ENCODE data around the gene RAB17.

Gene RAB17

DNA sequence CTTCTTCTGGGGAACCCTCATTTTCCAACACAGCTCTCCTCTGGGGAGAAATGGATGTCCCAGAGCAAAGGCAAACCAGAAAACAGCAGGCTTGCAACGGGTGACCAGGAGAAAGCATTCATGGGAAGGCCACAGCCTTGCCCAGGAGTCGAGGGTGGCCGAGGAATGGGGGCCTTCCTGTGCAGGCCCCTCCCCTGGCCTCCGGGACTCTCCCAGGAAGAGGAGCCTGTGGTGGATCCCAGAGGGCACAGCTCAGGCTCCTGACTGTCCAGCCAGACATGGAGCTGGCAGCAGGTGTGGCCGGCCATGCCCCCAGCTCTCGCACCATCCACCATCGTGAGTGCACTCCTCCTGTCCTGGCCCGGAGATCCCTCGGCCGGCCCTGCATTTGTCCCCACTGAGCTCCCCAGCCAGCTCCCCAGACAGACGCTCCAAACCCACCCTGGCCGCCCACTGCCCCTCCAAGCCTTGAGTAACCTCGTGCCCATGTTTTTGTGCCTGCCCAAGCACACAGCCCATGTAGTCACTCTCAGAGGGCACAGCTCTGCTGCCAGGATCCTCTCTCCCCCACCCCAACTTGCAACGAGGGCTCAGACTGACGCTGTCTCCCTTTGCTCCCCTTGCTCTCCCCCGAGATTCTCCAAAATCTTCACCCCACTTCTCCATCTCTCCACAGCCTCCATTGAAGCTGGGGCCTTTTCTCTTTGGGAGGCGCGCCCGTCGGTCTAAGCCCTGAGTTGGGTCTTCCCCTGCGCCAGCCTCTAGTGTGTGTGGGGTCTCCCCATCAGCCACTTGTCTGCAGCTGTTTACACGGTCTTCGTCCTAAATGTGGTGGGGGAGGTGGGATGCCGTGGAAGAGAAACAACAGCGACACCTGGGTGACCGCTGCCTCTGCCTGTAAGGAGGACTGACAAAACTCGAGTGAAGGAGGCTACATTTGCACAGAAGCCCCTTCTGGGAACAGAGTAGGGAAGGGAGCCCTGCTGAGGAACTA, 14.4 kb downstream of the RAB17 start:
- no peaks in the 10 kb centered on the region for H3K27me3 ChIP-seq (ENCODE audit: insufficient read depth, low read length, poor library complexity)
- ATAC-seq (ENCODE audit: insufficient read depth, low read depth) (no peak), DNase-seq (no peak)
- H3K36me3 ChIP-seq (ENCODE audit: insufficient read depth, low read length): no peaks in the 10 kb centered on the region
- H4K20me1 ChIP-seq (ENCODE audit: insufficient read depth, low read length): no peaks in the 10 kb centered on the region
- no peaks in the 10 kb centered on the region for H3K4me1 ChIP-seq (ENCODE audit: insufficient read depth, low read length)
- no peaks in the 10 kb centered on the region for H3K79me2 ChIP-seq (ENCODE audit: insufficient read depth, low read length)
- TF ChIP-seq, protein P1, sequence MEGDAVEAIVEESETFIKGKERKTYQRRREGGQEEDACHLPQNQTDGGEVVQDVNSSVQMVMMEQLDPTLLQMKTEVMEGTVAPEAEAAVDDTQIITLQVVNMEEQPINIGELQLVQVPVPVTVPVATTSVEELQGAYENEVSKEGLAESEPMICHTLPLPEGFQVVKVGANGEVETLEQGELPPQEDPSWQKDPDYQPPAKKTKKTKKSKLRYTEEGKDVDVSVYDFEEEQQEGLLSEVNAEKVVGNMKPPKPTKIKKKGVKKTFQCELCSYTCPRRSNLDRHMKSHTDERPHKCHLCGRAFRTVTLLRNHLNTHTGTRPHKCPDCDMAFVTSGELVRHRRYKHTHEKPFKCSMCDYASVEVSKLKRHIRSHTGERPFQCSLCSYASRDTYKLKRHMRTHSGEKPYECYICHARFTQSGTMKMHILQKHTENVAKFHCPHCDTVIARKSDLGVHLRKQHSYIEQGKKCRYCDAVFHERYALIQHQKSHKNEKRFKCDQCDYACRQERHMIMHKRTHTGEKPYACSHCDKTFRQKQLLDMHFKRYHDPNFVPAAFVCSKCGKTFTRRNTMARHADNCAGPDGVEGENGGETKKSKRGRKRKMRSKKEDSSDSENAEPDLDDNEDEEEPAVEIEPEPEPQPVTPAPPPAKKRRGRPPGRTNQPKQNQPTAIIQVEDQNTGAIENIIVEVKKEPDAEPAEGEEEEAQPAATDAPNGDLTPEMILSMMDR (IDR thresholded peaks at IDR 0.05; ENCODE audit: borderline replicate concordance, extremely low read depth, low read length, poor library complexity, severe bottlenecking): no peak
- TF ChIP-seq EZH2 (IDR thresholded peaks at IDR 0.05; ENCODE audit: borderline replicate concordance, low read depth, low read length, severe bottlenecking): no peak
- H3K9ac ChIP-seq (ENCODE audit: low read depth, low read length): no peak overlapping the region
- no peaks in the 10 kb centered on the region for H3K9me3 ChIP-seq (ENCODE audit: insufficient read depth, low read length, severe bottlenecking)
- no peak overlapping the region for H2AFZ ChIP-seq (ENCODE audit: low read depth, low read length)
- no peak overlapping the region for H3K4me3 ChIP-seq (ENCODE audit: low read depth in 1 of 2, low read length in 2 of 2)
- no peak overlapping the region for H3K27ac ChIP-seq (ENCODE audit: low read length)
- no peak overlapping the region for H3K4me2 ChIP-seq (ENCODE audit: insufficient read depth, low read length)

DNA sequence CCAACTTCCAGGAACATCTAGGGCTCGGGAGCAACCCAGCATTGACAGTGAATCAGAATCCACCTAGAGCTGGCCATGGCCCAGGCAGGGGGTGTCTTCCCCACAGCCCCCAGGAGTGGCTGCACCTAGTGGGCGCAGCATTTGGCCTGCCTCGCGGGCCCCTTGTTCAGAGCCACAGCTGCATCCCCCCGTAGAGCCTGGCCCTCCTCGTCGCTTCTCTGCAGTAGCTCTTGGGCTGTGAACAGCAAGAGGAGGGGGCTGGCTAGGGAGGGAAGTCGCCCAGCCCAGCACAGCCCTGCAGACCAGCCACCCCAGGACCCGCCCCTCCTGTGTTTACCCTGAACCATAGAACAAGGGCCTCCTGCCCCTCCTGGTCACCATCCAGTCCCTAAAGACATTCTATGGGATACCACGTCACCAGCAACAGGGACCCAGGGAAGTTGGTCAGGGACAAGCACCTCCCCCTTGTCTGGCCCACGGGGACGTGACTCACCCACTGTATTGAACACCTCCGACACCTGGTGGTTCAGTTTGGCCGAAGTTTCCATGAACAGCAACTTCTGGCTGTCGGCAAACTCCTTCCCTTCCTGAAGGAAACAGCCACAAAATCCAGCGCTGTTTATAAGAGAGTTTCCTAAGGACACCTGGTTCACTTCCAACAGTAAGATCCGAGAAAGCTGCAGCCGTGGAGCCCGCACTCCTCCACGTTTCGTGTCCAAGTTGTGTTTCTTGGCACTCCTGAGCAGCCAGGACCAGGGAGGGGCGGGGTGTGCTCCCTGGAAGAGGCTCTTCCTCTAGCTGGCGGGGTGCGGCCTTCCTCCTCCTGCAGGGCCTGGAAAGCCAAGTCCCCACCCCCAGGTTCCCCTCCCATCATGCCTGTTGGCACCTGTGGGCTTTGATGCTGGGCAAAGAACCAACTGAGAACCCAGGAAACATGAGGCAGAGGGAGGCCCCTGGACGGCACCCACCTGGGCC, 15.4 kb downstream of the RAB17 start:
- no peak for ATAC-seq (ENCODE audit: insufficient read depth, low read depth)
- no peak overlapping the region for H3K4me2 ChIP-seq (ENCODE audit: insufficient read depth, low read length)
- TF ChIP-seq, protein P1 (IDR thresholded peaks at IDR 0.05; ENCODE audit: borderline replicate concordance, extremely low read depth, low read length, poor library complexity, severe bottlenecking): no peak
- TF ChIP-seq EZH2 (IDR thresholded peaks at IDR 0.05; ENCODE audit: borderline replicate concordance, low read depth, low read length, severe bottlenecking): no peak

DNA sequence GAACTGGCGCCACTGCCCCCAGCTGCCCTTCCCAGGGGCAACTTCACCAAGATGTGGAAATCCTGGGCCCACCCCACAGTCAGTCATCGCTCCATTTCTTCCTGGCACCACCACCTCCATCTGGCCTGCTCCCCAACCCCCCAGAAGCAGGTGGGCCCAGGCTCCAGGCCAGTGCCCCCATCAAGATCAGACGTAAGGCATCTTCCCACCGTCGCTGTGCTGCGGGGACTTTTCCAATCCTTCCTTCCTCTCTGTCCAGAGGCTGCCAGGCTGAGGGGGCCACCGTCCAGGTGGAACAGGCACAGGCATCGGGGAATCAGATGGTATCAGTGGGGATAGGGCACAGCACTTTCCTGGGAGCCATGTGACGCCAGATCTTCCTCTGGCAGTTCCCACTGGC, 16.1 kb downstream of the RAB17 start:
- Histone ChIP-seq H3K79me2 (ENCODE audit: insufficient read depth, low read length) (no peaks in the 10 kb centered on the region), H3K9ac (ENCODE audit: low read depth, low read length) (no peak overlapping the region), H4K20me1 (ENCODE audit: insufficient read depth, low read length) (no peaks in the 10 kb centered on the region), H3K27ac (ENCODE audit: low read length) (no peak overlapping the region), H3K36me3 (ENCODE audit: insufficient read depth, low read length) (no peaks in the 10 kb centered on the region), H3K4me1 (ENCODE audit: insufficient read depth, low read length) (no peaks in the 10 kb centered on the region), H2AFZ (ENCODE audit: low read depth, low read length) (no peak overlapping the region), H3K9me3 (ENCODE audit: insufficient read depth, low read length, severe bottlenecking) (no peaks in the 10 kb centered on the region), H3K4me2 (ENCODE audit: insufficient read depth, low read length) (no peak overlapping the region), H3K27me3 (ENCODE audit: insufficient read depth, low read length, poor library complexity) (no peaks in the 10 kb centered on the region), H3K4me3 (ENCODE audit: low read depth in 1 of 2, low read length in 2 of 2) (no peak overlapping the region)
- TF ChIP-seq EZH2 (IDR thresholded peaks at IDR 0.05; ENCODE audit: borderline replicate concordance, low read depth, low read length, severe bottlenecking): no peak
- TF ChIP-seq, protein P1 (IDR thresholded peaks at IDR 0.05; ENCODE audit: borderline replicate concordance, extremely low read depth, low read length, poor library complexity, severe bottlenecking): no peak
- DNase-seq (no peak), ATAC-seq (ENCODE audit: insufficient read depth, low read depth) (no peak)

More for the DNA sequence above, 15.4 kb downstream of the RAB17 start:
- no peaks in the 10 kb centered on the region for H3K79me2 ChIP-seq (ENCODE audit: insufficient read depth, low read length)
- no peak overlapping the region for H3K9ac ChIP-seq (ENCODE audit: low read depth, low read length)
- H3K4me3 ChIP-seq (ENCODE audit: low read depth in 1 of 2, low read length in 2 of 2): no peak overlapping the region
- H3K27ac ChIP-seq (ENCODE audit: low read length): no peak overlapping the region
- no peaks in the 10 kb centered on the region for H3K27me3 ChIP-seq (ENCODE audit: insufficient read depth, low read length, poor library complexity)
- H3K4me1 ChIP-seq (ENCODE audit: insufficient read depth, low read length): no peaks in the 10 kb centered on the region
- H3K36me3 ChIP-seq (ENCODE audit: insufficient read depth, low read length): no peaks in the 10 kb centered on the region
- H4K20me1 ChIP-seq (ENCODE audit: insufficient read depth, low read length): no peaks in the 10 kb centered on the region
- no peak for DNase-seq
- no peaks in the 10 kb centered on the region for H3K9me3 ChIP-seq (ENCODE audit: insufficient read depth, low read length, severe bottlenecking)
- H2AFZ ChIP-seq (ENCODE audit: low read depth, low read length): no peak overlapping the region

Measured in DND-41 (cell line).